Colonic mucosa (tissue), 4 donors: ENCODE results near the gene OR10G6. TPM values are rescaled to one million over a fixed set of nuclear protein-coding genes. Genes with fewer than 3 reads are reported as not detected.
"Not testable (repeated sequence)": the region's sequence is repeated elsewhere in the genome, so short reads cannot be mapped to it uniquely, and the experiment has no call there.

Experiments used
- DNase-seq: peaks from one replicate; pipeline ENCODE4 v3.0.0-alpha.2; 2020
- H3K27ac ChIP-seq: fragments of 200-600 bp; one replicate; pipeline ENCODE4 v1.8.0; 2021
- H3K27me3 ChIP-seq: fragments of 200-600 bp; one replicate; pipeline ENCODE4 v1.8.0; 2021
- H3K36me3 ChIP-seq: fragments of 200-600 bp; one replicate; pipeline ENCODE4 v1.8.0; 2021
- H3K4me1 ChIP-seq: fragments of 200-600 bp; one replicate; pipeline ENCODE4 v1.8.0; 2021; ENCODE audit warnings: mild to moderate bottlenecking
- H3K4me3 ChIP-seq: fragments of 200-600 bp; one replicate; pipeline ENCODE4 v1.8.0; 2021
- H3K9ac ChIP-seq, 2 donors: one replicate each; pipeline ENCODE4 v1.7.0; 2013; ENCODE audit warnings: control low read depth in 2 of 2, low read depth in 2 of 2, low read length in 2 of 2
- H3K9me3 ChIP-seq: fragments of 200-600 bp; one replicate; pipeline ENCODE4 v1.8.0; 2021
- intact Hi-C: fragments of 100-400 bp; cut with DNase I; formaldehyde crosslinking; loops from one replicate; pipeline ENCODE4 v1.14.1; 2022
- total RNA-seq, 2 donors: library from RNA; stranded (reverse); fragmentation: NEBNext Ultra II Directional in 1 of 2; extraction: Animal tissue kit (Norgen Biotek cat#: 25700) in 1 of 2; gene quantifications; one replicate each; pipeline ENCODE4 v1.2.1, GENCODE V29; 2021
- TF ChIP-seq, protein P1 (sequence below): fragments of 200-600 bp; IDR thresholded peaks from one replicate; pipeline ENCODE4 v1.8.0; 2022; ENCODE audit warnings: antibody characterized with exemption, mild to moderate bottlenecking
- donor health status: healthy.
- donor health status: DM: no; HTN: no; CAD: no.
- donor health status: DM: no; HTN: no; CAD: no.

OR10G6 gene
- total RNA-seq, 2 donors from 2014 or later = not detected

DNA sequence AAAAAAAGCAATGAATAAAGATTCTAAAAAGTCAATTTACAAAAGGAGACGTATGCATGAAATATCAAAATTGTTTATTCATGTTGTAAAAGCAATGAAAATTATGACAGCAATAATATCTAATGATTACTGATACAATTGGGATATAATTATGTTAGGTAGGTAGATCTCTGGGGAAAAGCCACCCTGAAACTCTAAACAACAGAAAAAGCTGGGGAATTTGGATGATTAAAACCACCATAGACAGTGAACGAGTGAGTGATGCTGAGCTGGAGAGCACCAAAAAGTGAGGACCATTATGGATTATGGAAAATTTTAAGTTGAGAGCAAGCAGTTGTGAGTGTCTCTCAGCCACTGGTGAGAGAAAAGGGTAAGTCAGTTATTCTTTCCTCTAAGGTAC is 31.5 kb upstream of the OR10G6 start, which contains the start of gene OR10G8:
Gene OR10G8 (plus strand): TSS at position 301 of the 400 bp plus-strand sequence. CDS start 2,825 bp downstream, outside the sequence.
- Histone ChIP-seq H3K9me3 (no peaks in the 10 kb centered on the region), H3K4me3 (no peak within 1 kb of the TSS), H3K4me1 (no peaks in the 10 kb centered on the region), H3K9ac (no peak within 1 kb of the TSS), H3K27me3 (no peaks in the 10 kb centered on the region), H3K36me3 (no peaks in the 10 kb centered on the region), H3K27ac (no peak within 1 kb of the TSS)
- TF ChIP-seq, protein P1, sequence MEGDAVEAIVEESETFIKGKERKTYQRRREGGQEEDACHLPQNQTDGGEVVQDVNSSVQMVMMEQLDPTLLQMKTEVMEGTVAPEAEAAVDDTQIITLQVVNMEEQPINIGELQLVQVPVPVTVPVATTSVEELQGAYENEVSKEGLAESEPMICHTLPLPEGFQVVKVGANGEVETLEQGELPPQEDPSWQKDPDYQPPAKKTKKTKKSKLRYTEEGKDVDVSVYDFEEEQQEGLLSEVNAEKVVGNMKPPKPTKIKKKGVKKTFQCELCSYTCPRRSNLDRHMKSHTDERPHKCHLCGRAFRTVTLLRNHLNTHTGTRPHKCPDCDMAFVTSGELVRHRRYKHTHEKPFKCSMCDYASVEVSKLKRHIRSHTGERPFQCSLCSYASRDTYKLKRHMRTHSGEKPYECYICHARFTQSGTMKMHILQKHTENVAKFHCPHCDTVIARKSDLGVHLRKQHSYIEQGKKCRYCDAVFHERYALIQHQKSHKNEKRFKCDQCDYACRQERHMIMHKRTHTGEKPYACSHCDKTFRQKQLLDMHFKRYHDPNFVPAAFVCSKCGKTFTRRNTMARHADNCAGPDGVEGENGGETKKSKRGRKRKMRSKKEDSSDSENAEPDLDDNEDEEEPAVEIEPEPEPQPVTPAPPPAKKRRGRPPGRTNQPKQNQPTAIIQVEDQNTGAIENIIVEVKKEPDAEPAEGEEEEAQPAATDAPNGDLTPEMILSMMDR = no peak
- DNase-seq = no peak
- intact Hi-C loops = no loop called here

DNA sequence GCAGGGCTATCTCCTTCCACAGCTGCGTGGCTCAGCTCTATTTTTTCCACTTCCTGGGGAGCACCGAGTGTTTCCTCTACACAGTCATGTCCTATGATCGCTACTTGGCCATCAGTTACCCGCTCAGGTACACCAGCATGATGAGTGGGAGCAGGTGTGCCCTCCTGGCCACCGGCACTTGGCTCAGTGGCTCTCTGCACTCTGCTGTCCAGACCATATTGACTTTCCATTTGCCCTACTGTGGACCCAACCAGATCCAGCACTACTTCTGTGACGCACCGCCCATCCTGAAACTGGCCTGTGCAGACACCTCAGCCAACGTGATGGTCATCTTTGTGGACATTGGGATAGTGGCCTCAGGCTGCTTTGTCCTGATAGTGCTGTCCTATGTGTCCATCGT is 20.9 kb upstream of the OR10G6 start:
- intact Hi-C loops, H3K4me3 ChIP-seq, DNase-seq: not testable (repeated sequence)

GRCh38 chr11:124012697-124013096 is 17.7 kb upstream of the OR10G6 start, which contains the start of gene OR10G4:
TSS of gene OR10G4 (plus strand) at chr11:124012997. CDS start at chr11:124015575, 2,578 bp downstream.
- Histone ChIP-seq H3K27me3 (no peaks in the 10 kb centered on the region), H3K9ac (no peak within 1 kb of the TSS), H3K27ac (no peak within 1 kb of the TSS), H3K4me3 (no peak within 1 kb of the TSS), H3K4me1 (no peaks in the 10 kb centered on the region), H3K9me3 (no peaks in the 10 kb centered on the region), H3K36me3 (no peaks in the 10 kb centered on the region)
- TF ChIP-seq, protein P1 = no peak
- DNase-seq = no peak
- intact Hi-C loops = no loop called here

More for the DNA sequence above, 20.9 kb upstream of the OR10G6 start:
- not testable (repeated sequence) for H3K27me3 ChIP-seq, H3K36me3 ChIP-seq, H3K9me3 ChIP-seq, H3K9ac ChIP-seq, H3K4me1 ChIP-seq, H3K27ac ChIP-seq

DNA sequence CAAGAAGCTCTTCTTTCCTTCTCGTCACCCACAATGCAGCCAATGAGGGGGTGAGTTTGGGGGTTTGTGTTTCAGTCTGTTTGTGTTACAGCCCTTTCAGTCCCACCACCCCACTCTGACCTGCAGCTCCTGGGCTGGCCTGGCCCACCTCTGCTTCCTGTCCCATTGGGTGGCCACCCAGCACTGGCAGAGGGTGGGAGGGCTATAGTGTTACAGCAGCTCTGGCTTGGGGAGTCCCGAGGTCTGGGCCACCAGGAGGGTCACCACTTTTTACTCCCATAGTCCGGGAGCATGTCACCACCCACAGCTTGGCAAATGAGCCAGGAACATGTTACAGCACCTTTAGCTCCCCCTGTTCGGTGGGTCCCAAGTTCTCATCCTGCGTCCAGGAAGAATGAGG is 15.7 kb downstream of the OR10G6 start:
- H3K36me3 ChIP-seq = no peaks in the 10 kb centered on the region
- no peaks in the 10 kb centered on the region for H3K27me3 ChIP-seq
- no peak for DNase-seq
- no peak overlapping the region for H3K27ac ChIP-seq
- H3K4me3 ChIP-seq = no peak overlapping the region
- no peaks in the 10 kb centered on the region for H3K4me1 ChIP-seq
- intact Hi-C loops = no loop called here
- TF ChIP-seq, protein P1 = no peak
- H3K9ac ChIP-seq = no peak overlapping the region
- H3K9me3 ChIP-seq = no peaks in the 10 kb centered on the region

DNA sequence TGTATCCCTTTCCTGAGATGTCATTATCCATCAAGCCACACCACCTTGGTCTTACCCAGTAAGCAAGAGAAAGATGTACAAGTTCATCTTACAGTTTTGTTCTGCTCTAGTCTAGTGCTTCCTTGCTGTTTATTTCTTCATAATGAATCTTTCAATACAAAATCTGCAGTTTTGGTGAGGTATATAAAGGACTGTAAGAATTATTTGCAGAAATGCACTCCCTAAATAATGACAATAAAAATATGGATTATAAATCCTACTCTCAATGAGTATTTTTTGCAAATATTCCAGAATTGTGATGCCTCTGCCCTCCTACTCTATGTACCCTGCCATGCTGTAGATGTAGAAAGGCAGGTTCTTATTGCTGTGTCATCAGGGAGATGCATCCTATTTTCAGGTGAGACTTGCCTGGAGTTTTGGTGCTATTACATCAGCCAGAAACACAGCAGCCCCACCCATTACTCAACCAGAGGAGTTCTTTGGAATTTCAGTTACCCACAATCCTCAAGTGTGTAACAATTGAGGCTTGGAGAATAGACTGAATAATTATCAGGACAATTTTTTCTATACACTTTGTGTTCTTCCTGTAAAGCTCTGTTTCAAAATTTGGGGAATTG is 17.1 kb downstream of the OR10G6 start, which contains the start of gene OR10S1:
Gene OR10S1 (minus strand): TSS at position 51 of the 617 bp plus-strand sequence. CDS start 117 bp downstream, outside the sequence.
- H3K4me3 ChIP-seq = no peak within 1 kb of the TSS
- no peaks in the 10 kb centered on the region for H3K36me3 ChIP-seq
- DNase-seq = no peak
- no peaks in the 10 kb centered on the region for H3K9me3 ChIP-seq
- H3K27ac ChIP-seq = no peak within 1 kb of the TSS
- intact Hi-C loops = no loop called here
- TF ChIP-seq, protein P1 = no peak
- H3K27me3 ChIP-seq = no peaks in the 10 kb centered on the region
- H3K4me1 ChIP-seq = no peaks in the 10 kb centered on the region
- H3K9ac ChIP-seq = no peak within 1 kb of the TSS

DNA sequence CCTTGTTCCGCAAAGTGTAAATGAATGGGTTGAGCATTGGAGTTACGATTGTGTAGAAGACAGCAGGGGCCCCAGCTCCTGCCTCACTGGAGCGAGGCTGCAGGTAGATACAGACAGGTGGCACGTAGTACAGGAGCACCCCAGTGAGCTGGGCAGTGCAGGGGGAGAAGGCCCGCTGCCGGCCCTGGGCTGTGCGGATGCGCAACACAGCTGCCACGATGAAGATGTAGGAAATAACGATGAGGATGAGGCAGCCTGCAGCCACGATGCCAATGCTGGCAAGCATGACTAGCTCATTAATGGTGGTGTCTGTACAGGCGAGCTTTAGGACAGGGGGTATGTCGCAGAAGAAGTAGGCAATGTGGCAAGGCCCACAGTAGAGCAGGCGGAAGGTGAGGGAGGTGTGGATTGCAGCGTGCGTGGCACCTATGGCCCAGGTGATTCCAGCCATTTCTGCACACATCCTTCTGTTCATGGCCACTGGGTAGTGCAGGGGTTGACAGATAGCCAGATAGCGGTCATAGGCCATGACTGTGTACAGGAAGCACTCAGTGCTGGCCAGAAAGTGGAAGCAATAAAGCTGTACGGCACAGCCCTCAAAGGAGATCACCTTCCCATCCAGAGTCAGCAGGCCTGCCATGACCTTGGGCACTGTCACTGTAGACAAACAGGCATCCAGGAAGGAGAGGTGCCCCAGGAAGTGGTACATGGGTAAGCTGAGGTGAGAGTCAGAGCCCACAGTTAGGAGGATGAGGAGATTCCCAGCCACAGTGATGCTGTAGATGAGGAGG is 18.0 kb downstream of the OR10G6 start:
- Histone ChIP-seq H3K9me3 (no peaks in the 10 kb centered on the region), H3K4me1 (no peaks in the 10 kb centered on the region), H3K9ac (no peak overlapping the region), H3K4me3 (no peak overlapping the region), H3K36me3 (no peaks in the 10 kb centered on the region), H3K27me3 (no peaks in the 10 kb centered on the region), H3K27ac (no peak overlapping the region)
- TF ChIP-seq, protein P1 = no peak
- no peak for DNase-seq
- intact Hi-C loops = no loop called here
